Liver (tissue), 9 donors: ENCODE data around the gene IPMK. TPM values are rescaled to one million over a fixed set of nuclear protein-coding genes. Genes with fewer than 3 reads are reported as not detected.

Experiments used
- DNase-seq: peaks from one replicate; pipeline ENCODE4 v3.0.0-alpha.2; 2017; ENCODE audit warnings: low spot score
- H3K27ac ChIP-seq, 2 donors: one replicate each; pipeline ENCODE4 v1.7.0; 2013; ENCODE audit warnings: inconsistent platforms in 2 of 2, low read length in 2 of 2, control low read depth in 1 of 2, low read depth in 1 of 2, mild to moderate bottlenecking in 1 of 2
- H3K27me3 ChIP-seq, 4 donors: one replicate each; pipeline versions ENCODE4 v1.6.1 to v1.7.0; 2013; ENCODE audit warnings: low read length in 3 of 4, inconsistent platforms in 1 of 4, mild to moderate bottlenecking in 1 of 4, moderate library complexity in 1 of 4; ENCODE audit not compliant: control insufficient read depth in 4 of 4, insufficient read depth in 4 of 4
- H3K36me3 ChIP-seq, 4 donors: one replicate each; pipeline versions ENCODE4 v1.6.1 to v1.7.0; 2013; ENCODE audit warnings: low read length in 3 of 4, mild to moderate bottlenecking in 3 of 4, low read depth in 1 of 4, moderate library complexity in 1 of 4; ENCODE audit not compliant: control insufficient read depth in 4 of 4, insufficient read depth in 3 of 4
- H3K4me1 ChIP-seq, 4 donors: one replicate each; pipeline versions ENCODE4 v1.6.1 to v1.7.0; 2013; ENCODE audit warnings: low read length in 3 of 4, mild to moderate bottlenecking in 3 of 4, moderate library complexity in 1 of 4; ENCODE audit not compliant: control insufficient read depth in 4 of 4, insufficient read depth in 4 of 4
- H3K4me3 ChIP-seq, 3 donors: one replicate each; pipeline versions ENCODE4 v1.6.1 to v1.7.0; 2013; ENCODE audit warnings: low read length in 3 of 3, control low read depth in 1 of 3, low read depth in 1 of 3, mild to moderate bottlenecking in 1 of 3
- H3K9ac ChIP-seq, 2 donors: one replicate each; pipeline ENCODE4 v1.7.0; 2013; ENCODE audit warnings: low read length in 2 of 2, mild to moderate bottlenecking in 2 of 2, moderate library complexity in 2 of 2, control low read depth in 1 of 2, low read depth in 1 of 2
- H3K9me3 ChIP-seq, 4 donors: one replicate each; pipeline versions ENCODE4 v1.6.1 to v1.7.0; 2013; ENCODE audit warnings: low read length in 3 of 4; ENCODE audit not compliant: control insufficient read depth in 4 of 4
- ATF3 ChIP-seq: IDR thresholded peaks from 2 replicates; pipeline ENCODE4 v1.6.1; 2016; ENCODE audit warnings: antibody characterized with exemption
- CTCF ChIP-seq: fragments of 150-350 bp; IDR thresholded peaks from 2 replicates; pipeline ENCODE4 v1.5.1; 2017; ENCODE audit warnings: improper control_type of control experiment, low read depth, low read length; ENCODE audit not compliant: missing input control
- EGR1 ChIP-seq, 2 donors: IDR thresholded peaks; 2 replicates each; pipeline ENCODE4 v1.6.1; 2016 to 2018; ENCODE audit warnings: antibody characterized with exemption in 2 of 2, low read depth in 2 of 2
- FOXA1 ChIP-seq: IDR thresholded peaks from 2 replicates; pipeline ENCODE4 v1.6.1; 2016; ENCODE audit warnings: antibody characterized with exemption
- FOXA2 ChIP-seq: IDR thresholded peaks from 2 replicates; pipeline ENCODE4 v1.6.1; 2016; ENCODE audit warnings: antibody characterized with exemption
- GABPA ChIP-seq, 2 donors: IDR thresholded peaks in 1 of 2; conservative IDR thresholded peaks in 1 of 2; 2 replicates each; pipeline ENCODE4 v1.6.1; 2016; ENCODE audit warnings: antibody characterized with exemption in 2 of 2, mild to moderate bottlenecking in 1 of 2, moderate library complexity in 1 of 2
- HNF4A ChIP-seq, 2 donors: conservative IDR thresholded peaks; 2 replicates each; pipeline ENCODE4 v1.6.1; 2016; ENCODE audit warnings: antibody characterized with exemption in 2 of 2, mild to moderate bottlenecking in 2 of 2
- HNF4G ChIP-seq: IDR thresholded peaks from 2 replicates; pipeline ENCODE4 v1.6.1; 2016; ENCODE audit warnings: antibody characterized with exemption
- JUND ChIP-seq, 2 donors: IDR thresholded peaks; 2 replicates each; pipeline ENCODE4 v1.6.1; 2016; ENCODE audit warnings: antibody characterized with exemption in 2 of 2
- NR2F2 ChIP-seq: IDR thresholded peaks from 2 replicates; pipeline ENCODE4 v1.6.1; 2016; ENCODE audit warnings: antibody characterized with exemption
- RAD21 ChIP-seq, 2 donors: IDR thresholded peaks; 2 replicates each; pipeline ENCODE4 v1.6.1; 2016; ENCODE audit warnings: antibody characterized with exemption in 2 of 2, mild to moderate bottlenecking in 2 of 2
- RXRA ChIP-seq, 2 donors: IDR thresholded peaks; 2 replicates each; pipeline ENCODE4 v1.6.1; 2017 to 2018; ENCODE audit warnings: antibody characterized with exemption in 2 of 2, mild to moderate bottlenecking in 1 of 2
- SP1 ChIP-seq: IDR thresholded peaks from 2 replicates; pipeline ENCODE4 v1.6.1; 2018; ENCODE audit warnings: antibody characterized with exemption, mild to moderate bottlenecking
- TAF1 ChIP-seq: conservative IDR thresholded peaks from 2 replicates; pipeline ENCODE4 v1.6.1; 2016; ENCODE audit warnings: antibody characterized with exemption, mild to moderate bottlenecking
- YY1 ChIP-seq: IDR thresholded peaks from 2 replicates; pipeline ENCODE4 v1.6.1; 2016; ENCODE audit warnings: antibody characterized with exemption, mild to moderate bottlenecking
- ZBTB33 ChIP-seq: IDR thresholded peaks from 2 replicates; pipeline ENCODE4 v1.6.1; 2016; ENCODE audit warnings: antibody characterized with exemption
- WGBS: extraction: QIAGEN DNeasy Blood & Tissue Kit; methylation state at CpG from one replicate; pipeline ENCODE4 v1.1.7; 2013; 5-methylcytosine and 5-hydroxymethylcytosine counted together
- polyA plus RNA-seq, 2 donors: library from polyadenylated mRNA; stranded (reverse) in 1 of 2; unstranded in 1 of 2; fragments of 200-250 nt in 1 of 2; fragments of >200 nt in 1 of 2; fragmentation: Nextera tagmentation in 1 of 2; extraction: Ambion mirVana in 1 of 2; gene quantifications; one replicate each; pipeline versions ENCODE4 v1.2.1 to v1.2.3, GENCODE V29; 2013 to 2015
- total RNA-seq, 2 donors: library from RNA; depleted of rRNA; stranded (reverse); fragments of >200 nt; gene quantifications; one replicate each; pipeline ENCODE4 v1.2.3, GENCODE V29; 2014
- TF ChIP-seq, protein P1 (sequence below): IDR thresholded peaks from 2 replicates; pipeline ENCODE4 v1.6.1; 2016; ENCODE audit warnings: antibody characterized with exemption
- TF ChIP-seq, protein P2 (sequence below): IDR thresholded peaks from 2 replicates; pipeline ENCODE4 v1.6.1; 2016; ENCODE audit warnings: antibody characterized with exemption, mild to moderate bottlenecking
- donor health status: healthy.
- donor health status: healthy.
- donor health status: healthy.
- donor health status: healthy.
- donor health status: healthy.

IPMK gene
- total and polyA plus RNA-seq, 4 donors, result 1.4 to 5.2 (median 3.3) TPM

- TF ChIP-seq JUND (IDR thresholded peaks at IDR 0.05) (peak in 1 of 2 donors; percentile 18), RAD21 (IDR thresholded peaks at IDR 0.05) (no peak), ATF3 (peak; percentile 12)
- Histone ChIP-seq H3K27me3 (no peaks in the 10 kb centered on the region), H3K27ac (peak overlapping the region; percentile 95 to 98), H3K9me3 (no peaks in the 10 kb centered on the region), H3K4me3 (peak overlapping the region; percentile 49 to 87 (median 64)), H3K9ac (peak overlapping the region; percentile 75 to 83), H3K4me1 (peaks cover 3 to 24% (median 17%) of the 10 kb centered on the region in 4 donors), H3K36me3 (no peaks in the 10 kb centered on the region)
- WGBS, result 7% methylated on average over 12 of the region's 12 CpGs
- no peak for DNase-seq
These were observed 2.1 kb upstream of the IPMK start for GRCh38 chr10:58269782-58270290.

DNA sequence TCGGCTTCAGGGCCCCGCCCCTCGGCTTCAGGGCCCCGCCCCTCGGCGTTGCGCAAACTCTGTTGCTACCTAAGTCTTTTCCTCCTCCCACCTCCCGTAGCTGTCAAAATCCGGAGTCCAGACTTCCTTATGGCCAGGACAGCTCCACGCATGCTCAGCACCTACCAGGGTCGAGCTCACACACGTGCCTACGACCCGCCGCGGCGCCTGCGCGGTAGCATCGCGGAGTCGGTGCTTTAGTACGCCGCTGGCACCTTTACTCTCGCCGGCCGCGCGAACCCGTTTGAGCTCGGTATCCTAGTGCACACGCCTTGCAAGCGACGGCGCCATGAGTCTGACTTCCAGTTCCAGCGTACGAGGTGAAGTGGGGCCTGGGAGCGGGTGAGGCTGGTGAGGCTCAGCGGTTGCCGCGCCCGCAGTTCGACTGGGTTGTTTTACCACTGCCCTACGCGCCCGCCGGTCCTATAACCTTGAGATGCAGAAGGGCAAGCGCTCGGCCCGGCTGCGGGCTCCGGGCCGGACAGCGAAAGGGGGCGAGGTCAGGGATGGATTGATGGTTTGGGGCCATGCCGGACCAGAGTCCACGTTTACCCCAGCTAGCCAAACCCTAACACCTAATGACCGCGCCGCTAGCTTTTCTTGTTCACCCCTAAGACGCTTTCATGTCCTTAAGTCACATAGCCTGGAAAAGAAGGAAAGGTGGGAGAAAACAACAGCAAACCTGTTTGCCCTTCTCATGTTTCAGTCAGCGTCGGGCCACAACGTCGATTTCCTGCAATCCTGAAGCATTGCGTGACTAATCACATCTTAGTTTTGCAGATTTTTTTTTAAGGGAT lies 1.5 kb upstream of the IPMK start, which contains the start of gene CISD1:
Gene CISD1 (plus strand): TSS at position 217 of the 836 bp plus-strand sequence. CDS start 112 bp downstream, at position 329.
- under 1% methylated on average over 66 of the region's 66 CpGs for WGBS
- TF ChIP-seq ZBTB33 (peak; percentile 89), FOXA1 (no peak), HNF4G (no peak), CTCF (no peak), YY1 (peak; percentile 77), SP1 (peak; percentile 77), JUND (IDR thresholded peaks at IDR 0.05) (peak in 1 of 2 donors; percentile 14), RAD21 (IDR thresholded peaks at IDR 0.05) (no peak), RXRA (IDR thresholded peaks at IDR 0.05) (peak; percentile 65 to 66), FOXA2 (no peak), GABPA (IDR thresholded peaks at IDR 0.05 in 1 of 2, conservative IDR thresholded peaks at IDR 0.05 in 1 of 2) (peak in 1 of 2 donors; percentile 49), TAF1 (no peak), NR2F2 (no peak), HNF4A (conservative IDR thresholded peaks at IDR 0.05) (peak; percentile 43 to 56), EGR1 (IDR thresholded peaks at IDR 0.05; ENCODE audit: low read depth in 2 of 2) (peak in 1 of 2 donors; percentile 22), ATF3 (peak; percentile 47)
- TF ChIP-seq, protein P1, sequence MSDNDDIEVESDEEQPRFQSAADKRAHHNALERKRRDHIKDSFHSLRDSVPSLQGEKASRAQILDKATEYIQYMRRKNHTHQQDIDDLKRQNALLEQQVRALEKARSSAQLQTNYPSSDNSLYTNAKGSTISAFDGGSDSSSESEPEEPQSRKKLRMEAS, result peak; percentile 98
- TF ChIP-seq, protein P2, sequence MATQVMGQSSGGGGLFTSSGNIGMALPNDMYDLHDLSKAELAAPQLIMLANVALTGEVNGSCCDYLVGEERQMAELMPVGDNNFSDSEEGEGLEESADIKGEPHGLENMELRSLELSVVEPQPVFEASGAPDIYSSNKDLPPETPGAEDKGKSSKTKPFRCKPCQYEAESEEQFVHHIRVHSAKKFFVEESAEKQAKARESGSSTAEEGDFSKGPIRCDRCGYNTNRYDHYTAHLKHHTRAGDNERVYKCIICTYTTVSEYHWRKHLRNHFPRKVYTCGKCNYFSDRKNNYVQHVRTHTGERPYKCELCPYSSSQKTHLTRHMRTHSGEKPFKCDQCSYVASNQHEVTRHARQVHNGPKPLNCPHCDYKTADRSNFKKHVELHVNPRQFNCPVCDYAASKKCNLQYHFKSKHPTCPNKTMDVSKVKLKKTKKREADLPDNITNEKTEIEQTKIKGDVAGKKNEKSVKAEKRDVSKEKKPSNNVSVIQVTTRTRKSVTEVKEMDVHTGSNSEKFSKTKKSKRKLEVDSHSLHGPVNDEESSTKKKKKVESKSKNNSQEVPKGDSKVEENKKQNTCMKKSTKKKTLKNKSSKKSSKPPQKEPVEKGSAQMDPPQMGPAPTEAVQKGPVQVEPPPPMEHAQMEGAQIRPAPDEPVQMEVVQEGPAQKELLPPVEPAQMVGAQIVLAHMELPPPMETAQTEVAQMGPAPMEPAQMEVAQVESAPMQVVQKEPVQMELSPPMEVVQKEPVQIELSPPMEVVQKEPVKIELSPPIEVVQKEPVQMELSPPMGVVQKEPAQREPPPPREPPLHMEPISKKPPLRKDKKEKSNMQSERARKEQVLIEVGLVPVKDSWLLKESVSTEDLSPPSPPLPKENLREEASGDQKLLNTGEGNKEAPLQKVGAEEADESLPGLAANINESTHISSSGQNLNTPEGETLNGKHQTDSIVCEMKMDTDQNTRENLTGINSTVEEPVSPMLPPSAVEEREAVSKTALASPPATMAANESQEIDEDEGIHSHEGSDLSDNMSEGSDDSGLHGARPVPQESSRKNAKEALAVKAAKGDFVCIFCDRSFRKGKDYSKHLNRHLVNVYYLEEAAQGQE, result peak; percentile 77
- no peaks in the 10 kb centered on the region for H3K9me3 ChIP-seq
- no peaks in the 10 kb centered on the region for H3K27me3 ChIP-seq
- peak within 1 kb of the TSS; percentile 71 to 87 (median 84) for H3K4me3 ChIP-seq
- peak within 1 kb of the TSS; percentile 95 to 98 for H3K27ac ChIP-seq
- peak; percentile 94 for DNase-seq
- H3K36me3 ChIP-seq, result no peaks in the 10 kb centered on the region
- H3K4me1 ChIP-seq, result peaks cover 2 to 21% (median 15%) of the 10 kb centered on the region in 4 donors
- H3K9ac ChIP-seq, result peak within 1 kb of the TSS; percentile 83 to 92
